ENCODE measurements around the gene FOXA2. TPM values are rescaled to one million over a fixed set of nuclear protein-coding genes. Genes with fewer than 3 reads are reported as not detected.

Gene FOXA2
- total RNA-seq (2014; rRNA removed; shearing (Covaris generic)), result 12.8 and 14.0 TPM in 2 replicates

DNA sequence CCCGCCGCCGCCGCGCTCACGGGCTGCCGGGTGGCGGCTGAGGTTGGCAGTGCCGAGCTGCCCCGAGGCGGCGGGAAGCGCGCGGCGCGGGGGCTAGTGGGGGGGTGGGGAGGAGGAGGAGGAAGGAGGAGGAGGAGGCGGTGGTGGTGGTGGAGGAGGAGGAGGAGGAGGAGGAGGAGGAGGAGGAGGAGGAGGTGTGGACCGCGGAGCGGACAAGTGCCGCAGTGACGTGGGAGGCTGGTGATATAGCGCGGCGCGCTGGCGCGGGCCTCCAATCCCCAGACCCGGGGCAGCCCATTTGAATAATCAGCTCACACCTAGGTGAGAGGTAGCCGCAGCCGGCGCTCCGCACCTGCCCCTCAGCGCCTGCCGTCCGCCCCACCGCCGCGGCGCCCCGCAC, at the start of gene FOXA2:
TSS of gene FOXA2 (minus strand) at position 51 of the 400 bp plus-strand sequence. CDS start 294 bp downstream, outside the sequence.
- Histone ChIP-seq H3K36me3 (peaks cover 33% of the 10 kb centered on the region), H3K27me3 (replicated peaks) (peaks cover 9% of the 10 kb centered on the region; the same call in 1 of the 2 replicates), H3K27ac (no peak within 1 kb of the TSS), H3K9me3 (replicated peaks) (0 out of 2 replicates have a peak, but pooled peaks cover 2% of the 10 kb centered on the region), H3K4me1 (replicated peaks) (peaks cover 29% of the 10 kb centered on the region), H3K4me3 (peak within 1 kb of the TSS; percentile 72)
- DNase-seq (ENCODE audit: low read depth in 1 of 2, low spot score in 2 of 2), result no peak

DNA sequence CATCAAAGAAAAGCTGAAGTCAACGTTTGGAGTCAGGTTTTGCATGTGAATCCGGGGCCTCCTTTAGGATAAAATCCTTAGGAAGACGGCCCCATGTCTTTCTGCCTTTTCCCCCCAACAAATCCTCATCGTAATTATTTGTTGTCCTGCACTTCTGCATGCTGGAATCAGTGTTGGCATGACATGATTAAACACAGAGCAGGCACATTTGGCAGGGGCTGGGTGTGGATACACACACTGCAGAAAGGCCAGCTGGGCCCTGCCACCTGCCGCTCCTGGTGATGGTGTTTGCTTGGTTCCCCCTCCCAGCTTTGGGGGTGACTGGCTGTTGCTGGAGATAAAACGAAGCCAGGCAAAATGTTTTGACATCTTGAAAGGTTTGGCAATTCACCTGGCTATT, 46.3 kb upstream of the FOXA2 start:
- no peak for DNase-seq (ENCODE audit: low read depth in 1 of 2, low spot score in 2 of 2)

DNA sequence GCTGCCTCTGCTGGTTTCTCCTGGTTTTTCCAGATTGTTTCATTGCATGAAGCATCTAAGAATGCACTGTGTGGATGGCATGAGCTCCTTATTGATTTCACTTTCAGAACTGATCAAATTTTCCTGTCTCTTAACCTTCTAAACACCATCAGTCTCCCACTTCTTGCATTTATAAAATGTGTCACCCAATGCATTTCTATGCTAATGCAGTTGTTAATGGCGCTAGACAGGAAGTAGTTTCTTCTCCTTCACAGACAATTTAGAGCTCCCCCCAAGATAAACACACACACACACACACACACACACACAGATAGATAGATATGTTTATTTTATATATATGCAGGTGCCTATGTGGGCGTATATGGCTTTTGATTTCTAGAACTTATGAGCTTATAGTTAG, 45.6 kb upstream of the FOXA2 start:
- Histone ChIP-seq H3K9me3 (replicated peaks) (no peaks in the 10 kb centered on the region), H3K27ac (no peak overlapping the region)
- no peak for DNase-seq (ENCODE audit: low read depth in 1 of 2, low spot score in 2 of 2)

More for the DNA sequence above, 46.3 kb upstream of the FOXA2 start:
- Histone ChIP-seq H3K4me1 (replicated peaks) (no peaks in the 10 kb centered on the region), H3K9me3 (replicated peaks) (no peaks in the 10 kb centered on the region), H3K27me3 (replicated peaks) (peaks cover 5% of the 10 kb centered on the region; the same call in 1 of the 2 replicates), H3K4me3 (no peak overlapping the region), H3K36me3 (no peaks in the 10 kb centered on the region), H3K27ac (no peak overlapping the region)

DNA sequence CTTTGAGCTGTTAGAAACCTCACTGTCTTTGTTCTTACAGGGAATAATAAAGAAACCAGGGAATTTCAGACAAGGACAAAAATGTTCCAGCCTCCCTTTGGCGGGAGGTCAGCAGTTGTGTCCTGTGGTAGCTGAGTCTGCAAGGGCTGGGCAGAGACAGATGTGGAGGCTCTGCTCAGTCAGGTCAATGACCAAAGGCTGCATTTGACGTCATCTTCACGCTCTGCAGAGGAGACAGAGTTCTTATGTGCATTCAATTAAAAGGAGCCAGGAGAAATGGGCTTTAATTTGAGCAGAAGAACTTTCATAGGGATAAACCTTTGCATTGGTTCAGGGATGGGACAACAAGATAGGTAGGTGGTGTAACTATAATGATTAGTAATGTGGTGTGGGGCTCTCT, 45.1 kb upstream of the FOXA2 start:
- no peaks in the 10 kb centered on the region for H3K4me1 ChIP-seq (replicated peaks)
- no peaks in the 10 kb centered on the region for H3K9me3 ChIP-seq (replicated peaks)
- no peak for DNase-seq (ENCODE audit: low read depth in 1 of 2, low spot score in 2 of 2)
- H3K4me3 ChIP-seq, result no peak overlapping the region
- peaks cover 5% of the 10 kb centered on the region; the same call in 1 of the 2 replicates for H3K27me3 ChIP-seq (replicated peaks)
- no peaks in the 10 kb centered on the region for H3K36me3 ChIP-seq
- no peak overlapping the region for H3K27ac ChIP-seq

More for the DNA sequence above, 45.6 kb upstream of the FOXA2 start:
- H3K27me3 ChIP-seq (replicated peaks), result peaks cover 5% of the 10 kb centered on the region; the same call in 1 of the 2 replicates
- no peak overlapping the region for H3K4me3 ChIP-seq
- no peaks in the 10 kb centered on the region for H3K4me1 ChIP-seq (replicated peaks)
- H3K36me3 ChIP-seq, result no peaks in the 10 kb centered on the region

DNA sequence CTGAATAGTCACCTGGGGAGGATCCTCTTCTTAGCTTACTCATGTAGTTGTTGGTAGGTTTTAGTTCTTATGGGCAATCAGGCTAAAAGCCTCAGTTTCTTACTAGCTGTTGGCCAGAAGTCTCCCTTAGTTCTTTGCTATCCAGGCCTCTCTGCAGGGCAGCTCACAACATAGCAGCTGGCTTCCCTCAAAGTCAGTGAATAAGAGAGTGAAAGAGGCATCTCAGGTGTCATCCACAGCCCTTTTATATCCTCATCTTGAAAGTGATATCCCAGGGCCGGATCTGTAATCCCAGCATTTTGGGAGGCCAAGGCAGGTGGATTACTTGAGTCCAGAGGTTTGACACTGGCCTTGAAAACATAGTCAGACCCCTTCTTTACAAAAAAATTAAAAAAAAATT, 42.1 kb upstream of the FOXA2 start:
- DNase-seq (ENCODE audit: low read depth in 1 of 2, low spot score in 2 of 2), result no peak
- no peaks in the 10 kb centered on the region for H3K4me1 ChIP-seq (replicated peaks)
- no peak overlapping the region for H3K27ac ChIP-seq
- no peaks in the 10 kb centered on the region for H3K36me3 ChIP-seq
- H3K27me3 ChIP-seq (replicated peaks), result no peaks in the 10 kb centered on the region
- H3K9me3 ChIP-seq (replicated peaks), result no peaks in the 10 kb centered on the region
- H3K4me3 ChIP-seq, result no peak overlapping the region

DNA sequence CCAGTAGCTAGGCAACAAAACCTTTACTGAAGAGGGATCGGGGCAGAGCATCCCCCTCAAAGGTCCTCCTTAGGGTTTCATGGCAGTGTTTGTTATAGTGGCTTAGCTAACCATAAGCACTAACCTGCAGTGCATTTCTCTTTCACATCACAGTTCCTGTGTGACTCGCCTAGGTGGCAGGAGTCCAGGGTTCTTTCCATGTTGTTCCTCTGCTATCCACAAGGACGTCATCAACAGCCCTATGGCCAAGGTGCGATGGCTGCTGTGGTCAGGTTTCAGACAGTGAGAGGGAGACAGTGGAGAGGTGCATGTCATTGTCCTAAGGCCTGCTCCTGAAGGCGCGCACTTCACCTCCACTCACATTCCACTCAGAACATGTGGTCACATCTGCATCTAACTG, 38.8 kb upstream of the FOXA2 start:
- Histone ChIP-seq H3K4me3 (no peak overlapping the region), H3K9me3 (replicated peaks) (no peaks in the 10 kb centered on the region), H3K27me3 (replicated peaks) (no peaks in the 10 kb centered on the region), H3K4me1 (replicated peaks) (no peaks in the 10 kb centered on the region), H3K36me3 (no peaks in the 10 kb centered on the region), H3K27ac (no peak overlapping the region)
- DNase-seq (ENCODE audit: low read depth in 1 of 2, low spot score in 2 of 2), result no peak

DNA sequence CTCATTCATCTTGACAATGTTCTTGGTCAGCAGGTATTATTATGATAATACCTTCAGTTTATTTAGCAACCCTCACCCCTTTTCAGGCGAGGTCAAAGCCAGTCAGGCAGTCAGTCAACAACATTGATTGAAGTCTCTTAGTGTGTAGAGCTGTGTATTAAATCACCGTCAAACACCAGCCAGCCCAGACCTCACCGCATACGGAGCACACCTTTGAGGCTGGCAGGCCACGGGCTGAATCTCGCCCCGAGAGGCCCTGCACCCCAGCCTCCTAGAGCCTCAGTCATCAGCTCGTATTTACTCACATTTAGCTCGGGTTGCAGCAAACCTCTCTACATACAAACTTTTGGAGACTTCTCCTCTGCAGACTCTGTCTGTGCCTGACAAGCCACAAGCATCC, 36.0 kb upstream of the FOXA2 start:
- Histone ChIP-seq H3K36me3 (no peaks in the 10 kb centered on the region), H3K27me3 (replicated peaks) (peaks cover 12% of the 10 kb centered on the region), H3K9me3 (replicated peaks) (no peaks in the 10 kb centered on the region), H3K4me3 (no peak overlapping the region), H3K4me1 (replicated peaks) (no peaks in the 10 kb centered on the region), H3K27ac (no peak overlapping the region)
- no peak for DNase-seq (ENCODE audit: low read depth in 1 of 2, low spot score in 2 of 2)

DNA sequence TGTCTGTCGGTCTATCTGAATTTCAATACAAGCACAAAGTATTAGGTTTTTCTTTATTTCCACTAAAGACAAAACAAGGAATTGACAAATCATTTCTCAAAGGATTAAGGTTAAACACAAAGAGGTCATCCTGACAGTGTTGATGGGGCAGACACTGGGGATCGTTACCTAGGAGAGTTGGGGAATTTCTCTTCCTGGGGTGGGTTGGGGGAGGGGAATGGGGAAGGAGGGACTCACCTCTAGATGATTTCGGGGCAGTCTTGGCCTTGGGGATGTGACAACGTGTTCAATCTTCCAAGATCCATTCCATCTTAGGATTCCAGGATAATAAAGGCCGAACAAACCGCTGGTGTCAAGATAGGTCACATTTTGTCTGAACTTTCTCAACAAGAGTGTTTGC, 35.4 kb upstream of the FOXA2 start:
- no peak for DNase-seq (ENCODE audit: low read depth in 1 of 2, low spot score in 2 of 2)
- Histone ChIP-seq H3K4me3 (no peak overlapping the region), H3K27me3 (replicated peaks) (peaks cover 15% of the 10 kb centered on the region), H3K4me1 (replicated peaks) (no peaks in the 10 kb centered on the region), H3K36me3 (no peaks in the 10 kb centered on the region), H3K9me3 (replicated peaks) (no peaks in the 10 kb centered on the region), H3K27ac (no peak overlapping the region)

DNA sequence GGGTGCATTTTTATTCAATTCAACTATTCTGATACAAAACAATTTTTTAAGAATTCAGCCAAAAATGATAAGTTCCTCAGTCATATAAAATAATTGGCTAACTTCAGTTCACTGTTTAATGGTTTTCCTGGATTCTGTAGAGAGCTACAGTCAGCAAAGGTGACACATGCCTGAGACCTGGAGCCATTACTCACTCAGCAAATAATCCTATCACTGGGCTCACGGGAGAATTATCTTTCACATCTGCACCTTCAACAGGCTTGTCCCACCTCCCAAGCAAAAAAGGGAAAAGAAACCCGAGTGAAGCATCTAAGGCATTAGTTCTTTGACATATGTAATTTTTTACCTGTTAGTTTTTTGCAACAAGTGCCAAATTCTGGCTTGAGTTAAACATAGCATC, 34.9 kb upstream of the FOXA2 start:
- Histone ChIP-seq H3K27me3 (replicated peaks) (peaks cover 15% of the 10 kb centered on the region), H3K4me1 (replicated peaks) (no peaks in the 10 kb centered on the region), H3K36me3 (no peaks in the 10 kb centered on the region), H3K9me3 (replicated peaks) (no peaks in the 10 kb centered on the region), H3K4me3 (no peak overlapping the region), H3K27ac (no peak overlapping the region)
- no peak for DNase-seq (ENCODE audit: low read depth in 1 of 2, low spot score in 2 of 2)

DNA sequence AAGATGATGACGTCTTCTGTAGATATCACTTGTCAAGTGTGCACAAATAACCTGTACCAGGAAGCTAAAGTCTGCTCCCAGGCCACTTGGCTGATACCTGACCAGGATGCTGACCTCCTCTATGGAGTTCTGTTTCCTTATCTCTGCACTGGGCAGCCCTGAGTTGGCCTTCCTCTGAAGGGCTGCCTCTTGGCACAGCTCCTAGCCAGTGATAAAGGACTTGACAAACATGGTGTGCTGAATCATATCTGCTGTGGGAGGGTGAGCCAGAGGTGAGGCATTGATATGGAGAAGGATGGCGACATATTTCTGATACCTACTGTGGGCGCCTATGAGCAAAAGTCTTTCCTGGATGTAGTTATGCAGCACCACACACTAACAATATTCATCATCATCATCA, 32.8 kb upstream of the FOXA2 start:
- Histone ChIP-seq H3K27me3 (replicated peaks) (peaks cover 15% of the 10 kb centered on the region), H3K4me1 (replicated peaks) (no peaks in the 10 kb centered on the region), H3K9me3 (replicated peaks) (no peaks in the 10 kb centered on the region), H3K4me3 (no peak overlapping the region), H3K36me3 (no peaks in the 10 kb centered on the region), H3K27ac (no peak overlapping the region)
- DNase-seq (ENCODE audit: low read depth in 1 of 2, low spot score in 2 of 2), result no peak

DNA sequence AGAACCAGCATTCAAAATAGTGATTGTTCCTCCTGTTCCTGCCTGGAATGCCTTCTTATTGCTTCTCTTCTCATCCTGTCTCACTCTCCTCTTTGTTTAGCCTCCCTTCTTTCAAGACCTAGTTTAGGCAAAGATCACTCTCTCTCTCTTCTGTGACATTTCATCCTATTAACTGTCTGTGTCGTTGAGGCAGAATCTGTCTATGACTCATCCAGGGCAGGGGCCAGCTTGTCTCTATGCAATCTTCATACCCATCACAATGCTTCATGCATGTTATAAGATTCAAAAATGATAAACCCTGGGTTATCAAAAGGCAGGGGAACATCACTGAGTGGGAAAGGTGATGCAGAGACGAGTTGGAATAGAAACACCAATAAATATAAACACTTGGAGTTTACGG, 32.2 kb upstream of the FOXA2 start:
- no peak overlapping the region for H3K4me3 ChIP-seq

DNA sequence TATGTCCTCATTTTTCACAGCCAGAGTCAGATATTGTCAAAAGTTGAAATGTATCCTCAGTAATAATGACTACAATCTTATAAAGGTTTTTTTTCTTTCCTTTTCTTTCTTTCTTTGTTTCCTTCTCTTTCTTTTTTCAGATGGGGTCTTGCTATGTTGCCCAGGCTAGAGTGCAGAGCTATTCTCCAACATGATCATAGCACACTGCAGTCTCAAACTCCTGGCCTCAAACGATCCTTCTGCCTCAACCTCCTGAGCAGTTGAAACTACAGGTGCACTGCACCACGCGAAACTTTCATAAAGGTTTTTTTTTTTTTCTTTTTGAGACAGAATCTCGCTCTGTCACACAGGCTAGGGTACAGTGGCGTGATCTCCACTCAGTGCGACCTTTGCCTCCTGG, 31.1 kb upstream of the FOXA2 start:
- Histone ChIP-seq H3K9me3 (replicated peaks) (no peaks in the 10 kb centered on the region), H3K4me1 (replicated peaks) (no peaks in the 10 kb centered on the region), H3K27me3 (replicated peaks) (peaks cover 15% of the 10 kb centered on the region), H3K27ac (no peak overlapping the region), H3K4me3 (no peak overlapping the region), H3K36me3 (no peaks in the 10 kb centered on the region)
- DNase-seq (ENCODE audit: low read depth in 1 of 2, low spot score in 2 of 2), result no peak

More for the DNA sequence above, 32.2 kb upstream of the FOXA2 start:
- H3K27ac ChIP-seq, result no peak overlapping the region
- no peak for DNase-seq (ENCODE audit: low read depth in 1 of 2, low spot score in 2 of 2)
- H3K4me1 ChIP-seq (replicated peaks), result no peaks in the 10 kb centered on the region
- H3K9me3 ChIP-seq (replicated peaks), result no peaks in the 10 kb centered on the region
- no peaks in the 10 kb centered on the region for H3K36me3 ChIP-seq
- peaks cover 15% of the 10 kb centered on the region for H3K27me3 ChIP-seq (replicated peaks)

DNA sequence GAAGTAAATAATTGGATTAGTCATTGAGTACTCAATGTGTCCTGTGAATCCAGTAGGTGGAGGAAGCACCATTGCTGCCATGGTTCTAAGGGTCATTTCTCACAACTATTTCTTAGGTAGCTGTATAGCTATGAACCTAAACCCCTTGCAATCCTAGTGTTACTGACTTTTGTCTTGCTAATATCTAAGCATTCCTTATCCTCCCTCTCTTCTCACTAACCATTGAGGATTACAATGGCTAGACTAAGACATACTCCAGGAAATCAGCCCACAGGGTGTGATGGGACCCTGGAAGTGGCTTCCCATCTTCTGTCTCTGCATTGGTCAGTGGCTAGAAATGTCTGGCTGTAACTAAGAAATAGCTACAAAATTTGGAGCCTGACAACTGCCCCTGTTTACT, 27.3 kb upstream of the FOXA2 start:
- Histone ChIP-seq H3K9me3 (replicated peaks) (no peaks in the 10 kb centered on the region), H3K36me3 (no peaks in the 10 kb centered on the region), H3K27me3 (replicated peaks) (peaks cover 5% of the 10 kb centered on the region; the same call in 1 of the 2 replicates), H3K27ac (no peak overlapping the region), H3K4me3 (no peak overlapping the region), H3K4me1 (replicated peaks) (no peaks in the 10 kb centered on the region)
- DNase-seq (ENCODE audit: low read depth in 1 of 2, low spot score in 2 of 2), result no peak

DNA sequence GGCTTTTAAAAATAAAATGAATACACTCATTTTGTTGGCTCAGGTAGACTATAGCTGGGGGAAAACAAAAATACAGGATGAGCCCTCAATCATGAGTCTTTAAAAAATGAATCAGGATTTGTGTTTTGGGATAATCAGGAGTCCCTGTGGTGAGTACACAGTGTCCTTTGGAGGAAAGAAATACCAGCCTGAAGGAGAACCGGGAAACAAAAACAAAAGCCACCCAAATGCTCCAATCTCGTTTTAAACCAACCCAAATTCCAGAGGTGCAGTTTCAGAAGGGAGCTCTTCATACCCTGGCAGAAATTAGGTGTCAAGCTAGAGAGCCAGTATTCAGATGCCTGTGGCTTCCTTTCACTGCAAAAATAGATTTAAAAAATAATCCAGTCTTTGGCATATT, 23.3 kb upstream of the FOXA2 start:
- Histone ChIP-seq H3K4me3 (no peak overlapping the region), H3K9me3 (replicated peaks) (no peaks in the 10 kb centered on the region), H3K27me3 (replicated peaks) (no peaks in the 10 kb centered on the region), H3K4me1 (replicated peaks) (no peaks in the 10 kb centered on the region), H3K27ac (no peak overlapping the region), H3K36me3 (no peaks in the 10 kb centered on the region)
- no peak for DNase-seq (ENCODE audit: low read depth in 1 of 2, low spot score in 2 of 2)

DNA sequence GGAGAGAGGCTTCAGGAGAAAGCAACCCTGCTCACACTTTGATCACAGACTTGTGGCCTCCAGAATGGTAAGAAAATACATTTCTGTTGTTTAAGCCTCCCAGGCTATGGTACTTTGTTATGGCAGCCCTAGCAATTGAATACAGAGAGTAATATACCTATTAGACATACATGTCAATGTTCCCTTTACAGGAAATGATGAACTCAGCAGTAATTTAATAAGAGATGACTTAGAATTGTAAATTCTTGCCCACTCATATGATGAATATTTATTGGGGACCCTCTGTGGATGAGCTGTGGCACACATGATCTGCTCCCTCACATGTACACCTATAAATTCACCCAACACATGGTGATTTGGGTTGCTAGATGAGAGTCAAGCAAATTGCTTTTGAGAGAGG, 20.4 kb upstream of the FOXA2 start:
- DNase-seq (ENCODE audit: low read depth in 1 of 2, low spot score in 2 of 2), result no peak
- Histone ChIP-seq H3K4me3 (no peak overlapping the region), H3K27ac (no peak overlapping the region), H3K9me3 (replicated peaks) (no peaks in the 10 kb centered on the region), H3K4me1 (replicated peaks) (no peaks in the 10 kb centered on the region), H3K36me3 (no peaks in the 10 kb centered on the region), H3K27me3 (replicated peaks) (no peaks in the 10 kb centered on the region)

All from SJSA1 (cell line).